ENCODE measurements around the gene GCHFR. TPM values are rescaled to one million over a fixed set of nuclear protein-coding genes. Genes with fewer than 3 reads are reported as not detected.

The GCHFR gene
- total RNA-seq, 2 experiments from 2014 or later, result 13.5 to 14.8 TPM

DNA sequence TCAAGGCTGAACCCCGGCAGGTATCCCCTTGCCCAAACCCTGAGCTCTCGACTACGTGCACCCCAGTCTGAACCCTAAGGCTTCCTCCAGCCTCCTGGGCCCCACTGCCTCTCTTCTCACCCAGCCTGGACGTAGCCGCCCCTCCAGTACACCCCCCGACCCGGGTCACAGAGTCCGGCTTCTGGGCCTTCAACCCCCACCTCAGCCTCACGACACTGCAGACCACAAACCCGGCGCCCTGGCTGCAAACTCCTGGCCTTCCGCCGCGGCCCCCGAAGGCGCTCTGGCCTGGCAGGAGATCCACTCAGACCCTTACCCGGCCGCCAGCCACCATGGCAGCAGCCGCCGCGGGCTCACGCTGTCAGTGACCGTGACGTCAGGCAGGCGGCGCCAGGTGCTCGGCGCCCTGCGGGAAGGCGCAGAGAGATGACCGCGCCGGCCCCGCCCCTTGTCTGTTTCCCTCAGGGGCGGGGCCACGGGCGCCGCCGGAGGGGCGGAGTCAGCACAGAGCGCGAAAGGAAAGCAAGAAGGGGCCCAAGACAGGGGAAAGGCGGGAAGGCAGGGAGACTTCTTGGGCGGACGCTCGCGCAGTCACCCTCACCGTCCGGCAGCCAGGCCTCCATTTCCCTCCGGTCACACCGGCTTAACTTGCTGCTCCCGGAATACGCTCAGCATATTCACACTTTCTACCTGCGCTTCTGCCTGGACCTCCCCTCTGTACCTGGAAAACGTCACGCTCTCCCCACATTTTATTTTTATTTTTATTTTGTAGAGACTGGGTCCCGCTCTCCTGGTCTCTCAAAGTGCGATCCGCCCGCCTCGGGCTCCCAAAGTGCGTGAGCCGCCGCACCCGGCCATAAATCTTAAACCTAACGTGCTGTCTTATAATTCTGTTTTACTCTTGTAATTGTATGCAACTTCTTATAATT is 8.7 kb upstream of the GCHFR start, which contains the start of gene RMDN3:
TSS of gene RMDN3 (minus strand) at position 372 of the 929 bp plus-strand sequence. CDS start 471 bp downstream, outside the sequence.
- ATAC-seq (ENCODE audit: poor library complexity) (peak; percentile 95), DNase-seq (peak; percentile 86 to 97 (median 92))
- CTCF ChIA-PET, result interaction anchor here (1.2 to 1.5 kb wide), 3 partner anchors 11 to 28 kb away, joined by 3 to 5 read pairs (median 3); partner anchors contain the start of gene C15orf62
- POLR2A ChIA-PET, result interaction anchor here (1.0 to 1.2 kb wide), 3 partner anchors 14 to 314 kb away, joined by 3 to 5 read pairs (median 3); partner anchors contain the start of gene C15orf62
- Histone ChIP-seq H3K4me1 (ENCODE audit: insufficient read depth, low read length) (peaks cover 30% of the 10 kb centered on the region), H3K27me3 (ENCODE audit: control insufficient read depth in 1 of 2, insufficient read depth in 2 of 2, low read length in 2 of 2) (no peaks in the 10 kb centered on the region), H3K4me3 (ENCODE audit: low read length) (peak within 1 kb of the TSS; percentile 95), H3K27ac (ENCODE audit: low read depth in 1 of 2, low read length in 2 of 2) (peak within 1 kb of the TSS; percentile 65 to 78), H3K9me3 (ENCODE audit: control insufficient read depth in 1 of 2, insufficient read depth in 1 of 2, low read length in 2 of 2) (no peaks in the 10 kb centered on the region), H3K36me3 (ENCODE audit: insufficient read depth, low read length) (peaks cover 26% of the 10 kb centered on the region)
- Mint-ChIP-seq H3K4me3 (peak within 1 kb of the TSS; percentile 98), H3K36me3 (ENCODE audit: low read depth) (peaks cover 33% of the 10 kb centered on the region), H3K4me1 (ENCODE audit: low read depth) (peaks cover 30% of the 10 kb centered on the region), H3K27ac (peak within 1 kb of the TSS; percentile 98), H3K9me3 (no peaks in the 10 kb centered on the region), H3K27me3 (no peaks in the 10 kb centered on the region)
- intact Hi-C loops (cut with DNase I, micrococcal nuclease), result loop anchor here (1.0 to 10.0 kb wide), 6 partner anchors 52 to 530 kb away; partner anchors contain the start of genes CCDC32 (in 2 of the 2), DNAJC17 (in 2 of the 2), RAD51 (in 2 of the 2) and ZFYVE19 (in 2 of the 2)
- TF ChIP-seq, protein P1, sequence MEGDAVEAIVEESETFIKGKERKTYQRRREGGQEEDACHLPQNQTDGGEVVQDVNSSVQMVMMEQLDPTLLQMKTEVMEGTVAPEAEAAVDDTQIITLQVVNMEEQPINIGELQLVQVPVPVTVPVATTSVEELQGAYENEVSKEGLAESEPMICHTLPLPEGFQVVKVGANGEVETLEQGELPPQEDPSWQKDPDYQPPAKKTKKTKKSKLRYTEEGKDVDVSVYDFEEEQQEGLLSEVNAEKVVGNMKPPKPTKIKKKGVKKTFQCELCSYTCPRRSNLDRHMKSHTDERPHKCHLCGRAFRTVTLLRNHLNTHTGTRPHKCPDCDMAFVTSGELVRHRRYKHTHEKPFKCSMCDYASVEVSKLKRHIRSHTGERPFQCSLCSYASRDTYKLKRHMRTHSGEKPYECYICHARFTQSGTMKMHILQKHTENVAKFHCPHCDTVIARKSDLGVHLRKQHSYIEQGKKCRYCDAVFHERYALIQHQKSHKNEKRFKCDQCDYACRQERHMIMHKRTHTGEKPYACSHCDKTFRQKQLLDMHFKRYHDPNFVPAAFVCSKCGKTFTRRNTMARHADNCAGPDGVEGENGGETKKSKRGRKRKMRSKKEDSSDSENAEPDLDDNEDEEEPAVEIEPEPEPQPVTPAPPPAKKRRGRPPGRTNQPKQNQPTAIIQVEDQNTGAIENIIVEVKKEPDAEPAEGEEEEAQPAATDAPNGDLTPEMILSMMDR (IDR thresholded peaks at IDR 0.05), result no peak

DNA sequence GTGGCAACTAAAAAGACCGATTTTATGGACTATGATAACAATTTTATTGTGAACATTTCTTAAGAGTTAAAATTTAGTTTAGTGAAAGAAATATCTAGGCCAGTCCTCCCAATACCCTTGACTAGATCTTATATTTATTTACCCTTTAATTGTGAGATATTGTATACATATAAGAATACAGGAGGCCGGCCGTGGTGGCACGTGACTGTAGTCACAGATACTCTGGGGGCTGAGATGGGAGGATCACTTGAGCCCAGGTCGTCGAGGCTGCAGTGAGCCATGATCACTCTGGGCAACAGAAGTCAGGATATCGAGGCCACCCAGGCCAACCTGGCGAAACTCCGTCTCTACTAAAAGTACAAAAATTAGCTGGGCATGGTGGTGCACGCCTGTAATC is 8.1 kb upstream of the GCHFR start:
- peak overlapping the region; percentile 98 for H3K4me3 Mint-ChIP-seq
- POLR2A ChIA-PET, result interaction anchor here (0.8 to 1.2 kb wide), 2 partner anchors 61 to 314 kb away, joined by 3 to 4 read pairs; partner anchors contain the start of gene RAD51
- TF ChIP-seq, protein P1 (IDR thresholded peaks at IDR 0.05), result no peak

DNA sequence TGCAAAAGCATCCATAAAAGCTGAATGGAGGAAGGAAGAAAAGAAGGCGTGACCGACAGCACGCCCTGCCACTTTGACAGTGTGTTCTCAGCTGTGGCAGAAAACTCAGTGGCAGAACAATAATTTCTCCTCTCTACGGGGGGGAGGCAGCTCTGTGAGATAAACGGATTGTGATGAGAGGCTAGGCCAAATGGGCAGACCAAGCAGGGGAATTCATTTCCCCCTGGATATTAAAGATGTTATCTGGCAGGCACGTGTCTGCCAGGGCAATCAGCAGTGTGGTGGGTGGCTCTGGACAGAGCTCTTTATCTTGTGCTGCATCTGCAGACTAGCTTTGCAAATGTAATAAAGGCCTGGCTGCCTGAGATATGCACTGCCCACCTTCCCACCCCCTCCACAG is 6.9 kb upstream of the GCHFR start:
- Histone ChIP-seq H3K4me3 (ENCODE audit: low read length) (no peak overlapping the region), H3K4me1 (ENCODE audit: insufficient read depth, low read length) (peaks cover 29% of the 10 kb centered on the region), H3K9me3 (ENCODE audit: control insufficient read depth in 1 of 2, insufficient read depth in 1 of 2, low read length in 2 of 2) (no peaks in the 10 kb centered on the region), H3K36me3 (ENCODE audit: insufficient read depth, low read length) (peaks cover 10% of the 10 kb centered on the region), H3K27ac (ENCODE audit: low read depth in 1 of 2, low read length in 2 of 2) (no peak overlapping the region), H3K27me3 (ENCODE audit: control insufficient read depth in 1 of 2, insufficient read depth in 2 of 2, low read length in 2 of 2) (no peaks in the 10 kb centered on the region)
- TF ChIP-seq, protein P1 (IDR thresholded peaks at IDR 0.05), result no peak
- ChIA-PET POLR2A (interaction anchor here (0.8 to 1.2 kb wide), 3 partner anchors 50 to 315 kb away, joined by 3 to 4 read pairs (median 3); partner anchors contain the start of genes DNAJC17, RAD51 and ZFYVE19), CTCF (interaction anchor here (0.9 to 1.4 kb wide), 2 partner anchors 12 to 13 kb away, joined by 3 read pairs; partner anchors contain the start of gene C15orf62)
- DNase-seq, result no peak
- Mint-ChIP-seq H3K4me1 (ENCODE audit: low read depth) (peaks cover 30% of the 10 kb centered on the region), H3K4me3 (peak overlapping the region; percentile 80), H3K27me3 (no peaks in the 10 kb centered on the region), H3K9me3 (no peaks in the 10 kb centered on the region), H3K27ac (peak overlapping the region; percentile 30), H3K36me3 (ENCODE audit: low read depth) (peaks cover 18% of the 10 kb centered on the region)
- ATAC-seq (ENCODE audit: poor library complexity), result no peak
- intact Hi-C loops (cut with DNase I, micrococcal nuclease), result loop anchor here in 1 of 2 experiments (5.0 to 10.0 kb wide), 2 partner anchors 135 to 528 kb away; partner anchors contain the start of gene VPS18

More for the DNA sequence above, 8.1 kb upstream of the GCHFR start:
- Histone ChIP-seq H3K36me3 (ENCODE audit: insufficient read depth, low read length) (peaks cover 21% of the 10 kb centered on the region), H3K27me3 (ENCODE audit: control insufficient read depth in 1 of 2, insufficient read depth in 2 of 2, low read length in 2 of 2) (no peaks in the 10 kb centered on the region), H3K9me3 (ENCODE audit: control insufficient read depth in 1 of 2, insufficient read depth in 1 of 2, low read length in 2 of 2) (no peaks in the 10 kb centered on the region), H3K4me1 (ENCODE audit: insufficient read depth, low read length) (peaks cover 30% of the 10 kb centered on the region), H3K27ac (ENCODE audit: low read depth in 1 of 2, low read length in 2 of 2) (peak overlapping the region; percentile 65 to 71), H3K4me3 (ENCODE audit: low read length) (peak overlapping the region; percentile 95)
- peaks cover 30% of the 10 kb centered on the region for H3K4me1 Mint-ChIP-seq (ENCODE audit: low read depth)
- intact Hi-C loops (cut with DNase I, micrococcal nuclease), result loop anchor here (1.0 to 10.0 kb wide), 6 partner anchors 51 to 529 kb away; partner anchors contain the start of genes CCDC32 (in 2 of the 2), DNAJC17 (in 2 of the 2), RAD51 (in 2 of the 2) and ZFYVE19 (in 2 of the 2)
- H3K36me3 Mint-ChIP-seq (ENCODE audit: low read depth), result peaks cover 29% of the 10 kb centered on the region
- CTCF ChIA-PET, result interaction anchor here (0.9 to 1.4 kb wide), 2 partner anchors 12 to 13 kb away, joined by 3 read pairs; partner anchors contain the start of gene C15orf62
- H3K27me3 Mint-ChIP-seq, result no peaks in the 10 kb centered on the region
- no peak for DNase-seq
- ATAC-seq (ENCODE audit: poor library complexity), result no peak
- H3K27ac Mint-ChIP-seq, result peak overlapping the region; percentile 98
- H3K9me3 Mint-ChIP-seq, result no peaks in the 10 kb centered on the region

Measured in CD4-positive, alpha-beta T cell (primary cell).